PC-3 (cell line): ENCODE measurements around the gene BACE2. TPM values are rescaled to one million over a fixed set of nuclear protein-coding genes. Genes with fewer than 3 reads are reported as not detected.

Experiments
- ATAC-seq: fragments of 200-7000 bp; cut with Tn5 transposase; 2 replicates; pipeline ENCODE4 v1.9.1; 2020; ENCODE audit warnings: mild to moderate bottlenecking, moderate library complexity
- BruUV-seq: library from RNA; stranded (reverse); fragments of 400-500 nt; replicated peaks from 2 replicates; lab custom pipeline; 2021; lab: Mats Ljungman, UMichigan
- CTCF ChIA-PET: fragments of 300-600 bp; sonication (Branson Sonifier 250); formaldehyde crosslinking; loops from one replicate; lab custom pipeline; 2022; ENCODE audit warnings: antibody characterized with exemption; lab: Charles Lee
- POLR2A ChIA-PET: fragments of 300-600 bp; sonication (Branson Sonifier 250); formaldehyde crosslinking; loops from one replicate; lab custom pipeline; 2022; ENCODE audit warnings: antibody characterized with exemption; ENCODE audit not compliant: unreplicated experiment; lab: Charles Lee
- DNase-seq: peaks from one replicate; pipeline ENCODE4 v3.0.0-alpha.2; 2015
- H2AFZ ChIP-seq: fragments of 300-600 bp; sonication (generic); 2 replicates; pipeline ENCODE4 v1.6.0; 2016; ENCODE audit warnings: antibody characterized with exemption, low read length
- H3F3A ChIP-seq: fragments of 300-600 bp; sonication (generic); one replicate; pipeline ENCODE4 v1.6.0; 2017; ENCODE audit warnings: antibody characterized with exemption, low read length, control low read depth, mild to moderate bottlenecking; ENCODE audit not compliant: unreplicated experiment
- H3K27ac ChIP-seq: fragments of 300-600 bp; sonication (generic); 2 replicates; pipeline ENCODE4 v1.5.1; 2016; ENCODE audit warnings: mild to moderate bottlenecking, low read length
- H3K27me3 ChIP-seq: fragments of 300-600 bp; sonication (generic); 2 replicates; pipeline ENCODE4 v1.6.1; 2016; ENCODE audit warnings: low read length, mixed read lengths
- H3K36me3 ChIP-seq: fragments of 300-600 bp; sonication (generic); 2 replicates; pipeline ENCODE4 v1.6.1; 2016; ENCODE audit warnings: low read depth, mixed run types, low read length, mixed read lengths
- H3K4me1 ChIP-seq: fragments of 300-600 bp; sonication (generic); 2 replicates; pipeline ENCODE4 v1.5.1; 2016; ENCODE audit warnings: low read length; ENCODE audit not compliant: insufficient read depth
- H3K4me2 ChIP-seq: fragments of 300-600 bp; sonication (generic); 2 replicates; pipeline ENCODE4 v1.6.0; 2016; ENCODE audit warnings: low read length
- H3K4me3 ChIP-seq: fragments of 300-600 bp; sonication (generic); 2 replicates; pipeline ENCODE4 v1.5.1; 2016; ENCODE audit warnings: mild to moderate bottlenecking, low read length, mixed read lengths
- H3K79me2 ChIP-seq: fragments of 300-600 bp; sonication (generic); 2 replicates; pipeline ENCODE4 v1.6.1; 2017; ENCODE audit warnings: low read length, mixed read lengths
- H3K9ac ChIP-seq: fragments of 300-600 bp; sonication (generic); 2 replicates; pipeline ENCODE4 v1.6.0; 2016; ENCODE audit warnings: mild to moderate bottlenecking, low read length
- H3K9me2 ChIP-seq: fragments of 300-600 bp; sonication (generic); replicated peaks from 2 replicates; pipeline ENCODE4 v1.6.1; 2016; ENCODE audit warnings: mixed run types, low read length, mixed read lengths
- H3K9me3 ChIP-seq: fragments of 300-600 bp; sonication (generic); 2 replicates; pipeline ENCODE4 v1.6.1; 2016; ENCODE audit warnings: low read length, mixed read lengths
- H4K20me1 ChIP-seq: fragments of 300-600 bp; sonication (generic); 2 replicates; pipeline ENCODE4 v1.6.1; 2016; ENCODE audit warnings: low read length, mixed read lengths
- CTCF ChIP-seq: fragments of 300-600 bp; sonication (generic); conservative IDR thresholded peaks from 2 replicates; pipeline ENCODE4 v1.5.1; 2017; ENCODE audit warnings: antibody characterized with exemption, low read depth, mild to moderate bottlenecking, low read length
- EZH2 ChIP-seq: fragments of 300-600 bp; sonication (generic); IDR thresholded peaks from one replicate; pipeline ENCODE4 v1.6.1; 2017; ENCODE audit warnings: antibody characterized with exemption, mild to moderate bottlenecking, low read length; ENCODE audit not compliant: unreplicated experiment
- EZH2phosphoT487 ChIP-seq: fragments of 300-600 bp; sonication (generic); IDR thresholded peaks from 2 replicates; pipeline ENCODE4 v1.6.1; 2018; ENCODE audit warnings: mild to moderate bottlenecking, antibody characterized with exemption, low read length, borderline replicate concordance
- intact Hi-C: fragments of 100-400 bp; cut with micrococcal nuclease; formaldehyde crosslinking; loops from 2 replicates; pipeline ENCODE4 v1.9.0; 2023
- total RNA-seq: library from RNA; depleted of rRNA; stranded (reverse); fragments of >200 nt; gene quantifications from 2 replicates; pipeline ENCODE4 v1.2.3, GENCODE V29; 2014

BACE2 gene
- total RNA-seq, 1 experiment from 2014 or later: 89.2 TPM

- DNase-seq (no peak), ATAC-seq (no peak)
- no peaks in the 10 kb centered on the region for H3K36me3 ChIP-seq
- no TSS peak for BruUV-seq
- no peak overlapping the region for H3K4me3 ChIP-seq
- no peak overlapping the region for H3K9ac ChIP-seq
- no peaks in the 10 kb centered on the region for H4K20me1 ChIP-seq
- H2AFZ ChIP-seq: no peak overlapping the region
- intact Hi-C loops: no loop called here
- POLR2A ChIA-PET: no interaction called here
- H3K79me2 ChIP-seq: no peaks in the 10 kb centered on the region
- H3F3A ChIP-seq: no peaks in the 10 kb centered on the region
- no peak overlapping the region for H3K27ac ChIP-seq
- no peak overlapping the region for H3K4me2 ChIP-seq
- H3K9me3 ChIP-seq: no peaks in the 10 kb centered on the region
- H3K4me1 ChIP-seq: no peaks in the 10 kb centered on the region
- CTCF ChIA-PET: no interaction called here
- no peak for TF ChIP-seq CTCF
- no peak for TF ChIP-seq EZH2phosphoT487
- TF ChIP-seq EZH2: no peak
- H3K9me2 ChIP-seq: no peaks in the 10 kb centered on the region
- peaks cover 56% of the 10 kb centered on the region for H3K27me3 ChIP-seq
Measured at GRCh38 chr21:41317458-41317857, 149.5 kb downstream of the BACE2 start.

GRCh38 chr21:41318218-41318617 lies 150.3 kb downstream of the BACE2 start:
- intact Hi-C loops: no loop called here
- no peak for ATAC-seq
- DNase-seq: no peak
- Histone ChIP-seq H3K9ac (no peak overlapping the region), H2AFZ (no peak overlapping the region), H3K4me3 (no peak overlapping the region), H3K27me3 (peaks cover 48% of the 10 kb centered on the region), H3K4me2 (no peak overlapping the region), H3K9me3 (no peaks in the 10 kb centered on the region), H3K27ac (no peak overlapping the region), H3F3A (no peaks in the 10 kb centered on the region), H3K4me1 (no peaks in the 10 kb centered on the region), H3K79me2 (no peaks in the 10 kb centered on the region), H3K36me3 (no peaks in the 10 kb centered on the region), H4K20me1 (no peaks in the 10 kb centered on the region), H3K9me2 (no peaks in the 10 kb centered on the region)
- ChIA-PET CTCF (no interaction called here), POLR2A (no interaction called here)
- no peak for TF ChIP-seq EZH2phosphoT487
- no peak for TF ChIP-seq EZH2
- no peak for TF ChIP-seq CTCF
- BruUV-seq: no TSS peak

GRCh38 chr21:41319273-41319672 lies 151.3 kb downstream of the BACE2 start:
- no peaks in the 10 kb centered on the region for H3F3A ChIP-seq
- no peaks in the 10 kb centered on the region for H3K79me2 ChIP-seq
- H3K4me2 ChIP-seq: no peak overlapping the region
- DNase-seq: no peak
- POLR2A ChIA-PET: no interaction called here
- peaks cover 39% of the 10 kb centered on the region for H3K27me3 ChIP-seq
- no peaks in the 10 kb centered on the region for H4K20me1 ChIP-seq
- H2AFZ ChIP-seq: no peak overlapping the region
- H3K9ac ChIP-seq: no peak overlapping the region
- H3K4me3 ChIP-seq: no peak overlapping the region
- no peak for ATAC-seq
- H3K9me3 ChIP-seq: no peaks in the 10 kb centered on the region
- intact Hi-C loops: no loop called here
- H3K4me1 ChIP-seq: no peaks in the 10 kb centered on the region
- H3K36me3 ChIP-seq: no peaks in the 10 kb centered on the region
- CTCF ChIA-PET: no interaction called here
- no peaks in the 10 kb centered on the region for H3K9me2 ChIP-seq
- no peak for TF ChIP-seq CTCF
- H3K27ac ChIP-seq: no peak overlapping the region
- BruUV-seq: no TSS peak
